ENCODE measurements around the gene SCFD2. TPM values are rescaled to one million over a fixed set of nuclear protein-coding genes. Genes with fewer than 3 reads are reported as not detected.

SCFD2 gene
- total and polyA plus RNA-seq, 10 of the 15 experiments (the other 5 are each of a cell fraction or from before 2014, with no cell fraction given), result 4.8 to 37.6 (median 24.9) TPM

DNA sequence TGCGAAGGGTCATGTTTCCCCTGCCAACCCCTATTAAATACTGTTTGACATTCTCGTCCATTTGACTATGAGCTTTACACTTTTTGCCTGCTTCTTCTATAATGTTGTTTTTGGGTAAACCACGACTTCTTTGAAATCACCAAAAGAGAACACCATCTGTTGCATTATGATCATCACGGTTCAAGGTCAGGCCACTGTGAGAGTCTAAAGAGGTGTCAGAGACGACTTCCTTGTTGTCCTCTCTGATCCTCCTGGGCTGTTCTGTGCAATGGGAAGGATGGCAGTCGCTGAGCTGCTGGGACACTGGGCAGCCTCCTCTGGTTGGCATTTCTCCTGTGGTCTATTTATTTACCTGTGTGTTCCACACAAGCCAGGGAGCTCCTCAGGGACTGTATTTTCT, 366.2 kb downstream of the SCFD2 start:
- no peak overlapping the region for H3K4me2 ChIP-seq (ENCODE audit: control insufficient read depth, insufficient read depth)
- RAD21 ChIA-PET (ENCODE audit: unreplicated experiment), result no interaction called here
- in situ Hi-C loops (cut with MboI), result no loop called here
- TF ChIP-seq CBX3 (IDR thresholded peaks at IDR 0.05; ENCODE audit: borderline replicate concordance, low read depth) (no peak), PKNOX1 (IDR thresholded peaks at IDR 0.05) (no peak), ATF2 (IDR thresholded peaks at IDR 0.05; ENCODE audit: low read length) (no peak), STAT1 (conservative IDR thresholded peaks at IDR 0.05) (no peak), ZBED1 (IDR thresholded peaks at IDR 0.05; ENCODE audit: borderline replicate concordance) (no peak), FOXK2 (IDR thresholded peaks at IDR 0.05) (no peak), SRF (IDR thresholded peaks at IDR 0.05; ENCODE audit: low read depth in 2 of 2, low read length in 2 of 2) (no peak), BACH1 (IDR thresholded peaks at IDR 0.05; ENCODE audit: borderline replicate concordance) (no peak), SIX5 (IDR thresholded peaks at IDR 0.05; ENCODE audit: low read depth, low read length, severe bottlenecking) (no peak), SREBF2 (IDR thresholded peaks at IDR 0.05; ENCODE audit: low read length) (no peak), BMI1 (IDR thresholded peaks at IDR 0.05; ENCODE audit: borderline replicate concordance) (no peak)
- TF ChIP-seq, protein P1, sequence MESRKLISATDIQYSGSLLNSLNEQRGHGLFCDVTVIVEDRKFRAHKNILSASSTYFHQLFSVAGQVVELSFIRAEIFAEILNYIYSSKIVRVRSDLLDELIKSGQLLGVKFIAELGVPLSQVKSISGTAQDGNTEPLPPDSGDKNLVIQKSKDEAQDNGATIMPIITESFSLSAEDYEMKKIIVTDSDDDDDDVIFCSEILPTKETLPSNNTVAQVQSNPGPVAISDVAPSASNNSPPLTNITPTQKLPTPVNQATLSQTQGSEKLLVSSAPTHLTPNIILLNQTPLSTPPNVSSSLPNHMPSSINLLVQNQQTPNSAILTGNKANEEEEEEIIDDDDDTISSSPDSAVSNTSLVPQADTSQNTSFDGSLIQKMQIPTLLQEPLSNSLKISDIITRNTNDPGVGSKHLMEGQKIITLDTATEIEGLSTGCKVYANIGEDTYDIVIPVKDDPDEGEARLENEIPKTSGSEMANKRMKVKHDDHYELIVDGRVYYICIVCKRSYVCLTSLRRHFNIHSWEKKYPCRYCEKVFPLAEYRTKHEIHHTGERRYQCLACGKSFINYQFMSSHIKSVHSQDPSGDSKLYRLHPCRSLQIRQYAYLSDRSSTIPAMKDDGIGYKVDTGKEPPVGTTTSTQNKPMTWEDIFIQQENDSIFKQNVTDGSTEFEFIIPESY (IDR thresholded peaks at IDR 0.05), result no peak
- TF ChIP-seq, protein P2, sequence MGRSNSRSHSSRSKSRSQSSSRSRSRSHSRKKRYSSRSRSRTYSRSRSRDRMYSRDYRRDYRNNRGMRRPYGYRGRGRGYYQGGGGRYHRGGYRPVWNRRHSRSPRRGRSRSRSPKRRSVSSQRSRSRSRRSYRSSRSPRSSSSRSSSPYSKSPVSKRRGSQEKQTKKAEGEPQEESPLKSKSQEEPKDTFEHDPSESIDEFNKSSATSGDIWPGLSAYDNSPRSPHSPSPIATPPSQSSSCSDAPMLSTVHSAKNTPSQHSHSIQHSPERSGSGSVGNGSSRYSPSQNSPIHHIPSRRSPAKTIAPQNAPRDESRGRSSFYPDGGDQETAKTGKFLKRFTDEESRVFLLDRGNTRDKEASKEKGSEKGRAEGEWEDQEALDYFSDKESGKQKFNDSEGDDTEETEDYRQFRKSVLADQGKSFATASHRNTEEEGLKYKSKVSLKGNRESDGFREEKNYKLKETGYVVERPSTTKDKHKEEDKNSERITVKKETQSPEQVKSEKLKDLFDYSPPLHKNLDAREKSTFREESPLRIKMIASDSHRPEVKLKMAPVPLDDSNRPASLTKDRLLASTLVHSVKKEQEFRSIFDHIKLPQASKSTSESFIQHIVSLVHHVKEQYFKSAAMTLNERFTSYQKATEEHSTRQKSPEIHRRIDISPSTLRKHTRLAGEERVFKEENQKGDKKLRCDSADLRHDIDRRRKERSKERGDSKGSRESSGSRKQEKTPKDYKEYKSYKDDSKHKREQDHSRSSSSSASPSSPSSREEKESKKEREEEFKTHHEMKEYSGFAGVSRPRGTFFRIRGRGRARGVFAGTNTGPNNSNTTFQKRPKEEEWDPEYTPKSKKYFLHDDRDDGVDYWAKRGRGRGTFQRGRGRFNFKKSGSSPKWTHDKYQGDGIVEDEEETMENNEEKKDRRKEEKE (IDR thresholded peaks at IDR 0.05), result no peak
- peaks cover 6% of the 10 kb centered on the region for H3K4me1 ChIP-seq (ENCODE audit: control insufficient read depth, insufficient read depth, low read length)
- intact Hi-C loops (cut with micrococcal nuclease; ENCODE audit: unreplicated experiment), result no loop called here
- ATAC-seq (no peak), DNase-seq (ENCODE audit: low read depth, low spot score) (no peak), FAIRE-seq (no peak)
- H3K79me2 ChIP-seq (ENCODE audit: control insufficient read depth, insufficient read depth, low read length), result no peaks in the 10 kb centered on the region
- H3K4me3 ChIP-seq, result no peak overlapping the region
- H3K9ac ChIP-seq (ENCODE audit: control insufficient read depth, insufficient read depth, low read length), result no peak overlapping the region
- H3K9me3 ChIP-seq (replicated peaks; ENCODE audit: control insufficient read depth, insufficient read depth, low read length), result no peaks in the 10 kb centered on the region
- H3K36me3 ChIP-seq (ENCODE audit: control insufficient read depth in 2 of 2, insufficient read depth in 2 of 2, low read length in 1 of 2), result no peaks in the 10 kb centered on the region
- BruUV-seq (replicated peaks), result no TSS peak
- no peaks in the 10 kb centered on the region for H3K27me3 ChIP-seq (replicated peaks in 1 of 2; ENCODE audit: control insufficient read depth in 2 of 2, insufficient read depth in 2 of 2, low read length in 1 of 2)
- POLR2A ChIA-PET, result no interaction called here
- CTCF ChIA-PET, result no interaction called here
- WGBS (ENCODE audit: insufficient coverage, insufficient replicate concordance, low lambda C conversion rate, missing lambda C conversion rate), result 84% methylated on average over 6 of the region's 6 CpGs
- H3K27ac ChIP-seq (ENCODE audit: control insufficient read depth, insufficient read depth), result no peak overlapping the region
- no peak overlapping the region for H2AFZ ChIP-seq (ENCODE audit: control insufficient read depth, low read depth, low read length)
- SMC1A ChIA-PET (ENCODE audit: uncharacterized antibody, unreplicated experiment), result no interaction called here
- no peaks in the 10 kb centered on the region for H4K20me1 ChIP-seq (ENCODE audit: control insufficient read depth, insufficient read depth)
